B cell (primary cell): ENCODE data around the gene MRM1. TPM values are rescaled to one million over a fixed set of nuclear protein-coding genes. Genes with fewer than 3 reads are reported as not detected.

Source experiments
- ATAC-seq: fragments of 200-7000 bp; cut with Tn5 transposase; one replicate; pipeline ENCODE4 v1.10.0; 2021; ENCODE audit warnings: low read depth, mild to moderate bottlenecking, moderate number of reproducible peaks, moderate library complexity
- CTCF ChIA-PET: fragments of 350-600 bp; sonication (Branson Sonifier 250); formaldehyde crosslinking; loops from one replicate; lab custom pipeline; 2021; ENCODE audit warnings: antibody characterized with exemption, inconsistent platforms; lab: Charles Lee
- POLR2A ChIA-PET: fragments of 350-600 bp; sonication (Branson Sonifier 250); formaldehyde crosslinking; loops from one replicate; lab custom pipeline; 2021; ENCODE audit warnings: antibody characterized with exemption; lab: Charles Lee
- DNase-seq: peaks from one replicate; pipeline ENCODE4 v3.0.0; 2013
- H2AFZ ChIP-seq: 2 replicates; pipeline ENCODE4 v1.6.1; 2012; ENCODE audit warnings: mild to moderate bottlenecking, low read depth, low read length; ENCODE audit not compliant: insufficient read depth, poor library complexity, severe bottlenecking
- H3K27ac ChIP-seq, 2 donors: 1 replicate in 1 of 2; 2 replicates in 1 of 2; pipeline ENCODE4 v1.5.1; 2012 to 2013; ENCODE audit warnings: low read length in 2 of 2, mild to moderate bottlenecking in 2 of 2, moderate library complexity in 1 of 2
- H3K27me3 ChIP-seq, 4 experiments: fragments of 200-600 bp in 1 of 4; sonication (generic) in 1 of 4; replicated peaks in 1 of 4; 1 replicate in 2 of 4; 2 replicates in 2 of 4; pipeline versions ENCODE4 v1.6.1 to v1.7.0; 2013 to 2016; ENCODE audit warnings: low read length in 3 of 4, mild to moderate bottlenecking in 2 of 4, mixed read lengths in 1 of 4, moderate library complexity in 1 of 4; ENCODE audit not compliant: insufficient read depth in 4 of 4, control insufficient read depth in 3 of 4; ENCODE audit errors: control extremely low read depth in 1 of 4
- H3K36me3 ChIP-seq, 2 experiments: replicated peaks in 1 of 2; 1 replicate in 1 of 2; 2 replicates in 1 of 2; pipeline versions ENCODE4 v1.6.1 to v1.7.1; 2013; ENCODE audit warnings: low read length in 1 of 2; ENCODE audit not compliant: insufficient read depth in 2 of 2, control insufficient read depth in 1 of 2; ENCODE audit errors: control extremely low read depth in 1 of 2, extremely low read depth in 1 of 2
- H3K4me1 ChIP-seq, 2 donors: fragments of 200-600 bp in 1 of 2; sonication (generic) in 1 of 2; 1 replicate in 1 of 2; 2 replicates in 1 of 2; pipeline versions ENCODE4 v1.5.1 to v1.6.1; 2013 to 2017; ENCODE audit warnings: low read length in 2 of 2; ENCODE audit not compliant: control insufficient read depth in 2 of 2, insufficient read depth in 2 of 2
- H3K4me2 ChIP-seq: replicated peaks from 2 replicates; pipeline ENCODE3; 2012; ENCODE audit warnings: mild to moderate bottlenecking, low read depth, low read length; ENCODE audit not compliant: poor library complexity, severe bottlenecking
- H3K4me3 ChIP-seq, 5 experiments: fragments of 200-600 bp in 1 of 5; sonication (generic) in 1 of 5; 1 replicate in 3 of 5; 2 replicates in 2 of 5; pipeline versions ENCODE4 v1.5.1 to v1.7.0; 2011 to 2016; ENCODE audit warnings: low read length in 4 of 5, mild to moderate bottlenecking in 4 of 5, low read depth in 2 of 5, control low read depth in 1 of 5, moderate library complexity in 1 of 5; ENCODE audit not compliant: insufficient read depth in 1 of 5; ENCODE audit errors: control extremely low read depth in 1 of 5, extremely low read depth in 1 of 5
- H3K79me2 ChIP-seq: fragments of 200-600 bp; sonication (generic); one replicate; pipeline ENCODE4 v1.6.0; 2016; ENCODE audit warnings: low read length; ENCODE audit not compliant: control insufficient read depth, insufficient read depth
- H3K9ac ChIP-seq: fragments of 200-600 bp; sonication (generic); 2 replicates; pipeline ENCODE4 v1.6.1; 2017; ENCODE audit warnings: mild to moderate bottlenecking, low read length, moderate library complexity
- H3K9me3 ChIP-seq, 3 donors: one replicate each; pipeline versions ENCODE4 v1.6.1 to v1.7.1; 2013; ENCODE audit warnings: low read length in 2 of 3; ENCODE audit not compliant: control insufficient read depth in 2 of 3, insufficient read depth in 1 of 3; ENCODE audit errors: control extremely low read depth in 1 of 3
- H4K20me1 ChIP-seq: 2 replicates; pipeline ENCODE4 v1.6.0; 2012; ENCODE audit warnings: mild to moderate bottlenecking, low read length; ENCODE audit not compliant: insufficient read depth, control insufficient read depth, poor library complexity, severe bottlenecking
- H3K27ac Mint-ChIP-seq: one replicate; pipeline ENCODE4 v1.8.0; 2021; ENCODE audit warnings: mixed read lengths
- H3K27me3 Mint-ChIP-seq: one replicate; pipeline ENCODE4 v1.8.0; 2021; ENCODE audit warnings: mixed read lengths
- H3K4me1 Mint-ChIP-seq: one replicate; pipeline ENCODE4 v1.8.0; 2021; ENCODE audit warnings: mixed read lengths
- H3K4me3 Mint-ChIP-seq: one replicate; pipeline ENCODE4 v1.8.0; 2021; ENCODE audit warnings: mixed read lengths
- H3K9me3 Mint-ChIP-seq: one replicate; pipeline ENCODE4 v1.8.0; 2022; ENCODE audit warnings: mixed read lengths; ENCODE audit not compliant: insufficient read depth
- CTCF ChIP-seq: fragments of 200-600 bp; IDR thresholded peaks from one replicate; pipeline ENCODE4 v1.8.0; 2022; ENCODE audit warnings: antibody characterized with exemption, mild to moderate bottlenecking
- EZH2 ChIP-seq: IDR thresholded peaks from 2 replicates; pipeline ENCODE4 v1.6.1; 2012; ENCODE audit warnings: borderline replicate concordance, low read depth, mild to moderate bottlenecking, moderate library complexity, low read length; ENCODE audit not compliant: insufficient read depth, poor library complexity, severe bottlenecking
- WGBS: methylation state at CpG from one replicate; pipeline ENCODE4 v1.1.5; 2013; ENCODE audit warnings: missing lambda C conversion rate; ENCODE audit not compliant: insufficient coverage; 5-methylcytosine and 5-hydroxymethylcytosine counted together
- intact Hi-C: fragments of 100-400 bp; cut with micrococcal nuclease; formaldehyde crosslinking; loops from one replicate; pipeline ENCODE4 v1.10.0; 2022
- polyA plus RNA-seq: library from polyadenylated mRNA; depleted of rRNA; stranded (reverse); fragments of >200 nt; gene quantifications from 2 replicates; pipeline ENCODE4 v1.2.3, GENCODE V29; 2012
- total RNA-seq, 2 donors: library from RNA; stranded (reverse); fragments of 120-200 nt in 1 of 2; gene quantifications; 1 replicate in 1 of 2; 2 replicates in 1 of 2; pipeline versions ENCODE4 v1.2.3 to v1.2.4, GENCODE V29; 2013 to 2022

Gene MRM1
- total and polyA plus RNA-seq, 2 donors (not counting 1 experiment from before 2014, with no cell fraction given), result 9.1 to 14.4 TPM

GRCh38 chr17:36594626-36595401 lies 6.6 kb upstream of the MRM1 start:
- DNase-seq, result no peak
- Mint-ChIP-seq H3K4me3 (no peak overlapping the region), H3K4me1 (peaks cover 20% of the 10 kb centered on the region), H3K27me3 (no peaks in the 10 kb centered on the region), H3K9me3 (no peaks in the 10 kb centered on the region), H3K27ac (no peak overlapping the region)
- intact Hi-C loops, result no loop called here
- Histone ChIP-seq H4K20me1 (no peaks in the 10 kb centered on the region), H3K36me3 (peaks cover 0 to 5% of the 10 kb centered on the region in 2 experiments), H3K27me3 (peaks cover 0 to 10% (median 0%) of the 10 kb centered on the region in 4 experiments), H3K4me2 (no peak overlapping the region), H2AFZ (no peak overlapping the region), H3K79me2 (peaks cover 5% of the 10 kb centered on the region), H3K4me3 (no peak overlapping the region), H3K27ac (no peak overlapping the region), H3K9me3 (no peaks in the 10 kb centered on the region), H3K4me1 (peaks cover 11 to 13% of the 10 kb centered on the region in 2 donors), H3K9ac (no peak overlapping the region)
- 98% methylated on average over 9 of the region's 13 CpGs for WGBS
- ChIA-PET POLR2A (no interaction called here), CTCF (interaction anchor here (0.7 to 3.5 kb wide), 3 partner anchors 9 to 625 kb away, joined by 3 to 16 read pairs (median 3); no protein-coding TSS in a partner anchor)
- no peak for TF ChIP-seq EZH2
- ATAC-seq, result no peak

GRCh38 chr17:36597226-36597625 lies 4.2 kb upstream of the MRM1 start:
- peaks cover 14% of the 10 kb centered on the region for H3K79me2 ChIP-seq
- peaks cover 12 to 18% of the 10 kb centered on the region in 2 donors for H3K4me1 ChIP-seq
- H3K4me1 Mint-ChIP-seq, result peaks cover 25% of the 10 kb centered on the region
- H3K27me3 Mint-ChIP-seq, result no peaks in the 10 kb centered on the region
- no peak overlapping the region for H3K4me3 Mint-ChIP-seq
- intact Hi-C loops, result no loop called here
- H3K27me3 ChIP-seq, result peaks cover 0 to 10% (median 0%) of the 10 kb centered on the region in 4 experiments
- no peaks in the 10 kb centered on the region for H3K9me3 Mint-ChIP-seq
- ChIA-PET POLR2A (no interaction called here), CTCF (no interaction called here)
- H3K27ac Mint-ChIP-seq, result no peak overlapping the region
- no peak overlapping the region for H2AFZ ChIP-seq
- H3K9ac ChIP-seq, result no peak overlapping the region
- no peak overlapping the region for H3K27ac ChIP-seq
- WGBS, result 95% methylated on average over 4 of the region's 6 CpGs
- H3K4me2 ChIP-seq, result no peak overlapping the region
- H3K9me3 ChIP-seq, result no peaks in the 10 kb centered on the region
- no peak overlapping the region for H3K4me3 ChIP-seq
- no peaks in the 10 kb centered on the region for H3K36me3 ChIP-seq
- no peak for ATAC-seq
- TF ChIP-seq EZH2 (no peak), CTCF (no peak)
- no peak for DNase-seq
- H4K20me1 ChIP-seq, result no peaks in the 10 kb centered on the region
